Stimulated activated naive CD8-positive, alpha-beta T cell treated with anti-CD3 and anti-CD28 coated beads, Interleukin-15, amount 100 ng/mL, for 72 hours (primary cell): ENCODE data around the gene GPR17.

Source experiments
- ATAC-seq: fragments of 150-1000 bp; cut with Tn5 transposase; 2 replicates; pipeline ENCODE4 v1.10.0; 2021; ENCODE audit warnings: mild to moderate bottlenecking, moderate library complexity
- DNase-seq, 2 donors: peaks; one replicate each; pipeline ENCODE4 v3.0.0; 2021 to 2022
- H3K27ac Mint-ChIP-seq, 2 donors: one replicate each; pipeline ENCODE4 v1.8.0; 2022; ENCODE audit warnings: mild to moderate bottlenecking in 2 of 2, mixed read lengths in 2 of 2, moderate library complexity in 2 of 2
- H3K27me3 Mint-ChIP-seq: one replicate; pipeline ENCODE4 v1.8.0; 2022; ENCODE audit warnings: mixed read lengths
- H3K4me1 Mint-ChIP-seq: one replicate; pipeline ENCODE4 v1.8.0; 2022; ENCODE audit warnings: mild to moderate bottlenecking, mixed read lengths
- H3K4me3 Mint-ChIP-seq, 2 donors: one replicate each; pipeline ENCODE4 v1.8.0; 2022; ENCODE audit warnings: mild to moderate bottlenecking in 2 of 2, mixed read lengths in 2 of 2, moderate library complexity in 1 of 2
- H3K9me3 Mint-ChIP-seq, 2 donors: one replicate each; pipeline ENCODE4 v1.8.0; 2022; ENCODE audit warnings: mixed read lengths in 2 of 2

GPR17 gene

GRCh38 chr2:127661949-127662510, 16.1 kb downstream of the GPR17 start:
- no peak for ATAC-seq
- Mint-ChIP-seq H3K4me3 (no peak overlapping the region), H3K4me1 (peaks cover 7% of the 10 kb centered on the region), H3K27me3 (peaks cover 62% of the 10 kb centered on the region), H3K27ac (no peak overlapping the region), H3K9me3 (no peaks in the 10 kb centered on the region)
- no peak for DNase-seq

DNA sequence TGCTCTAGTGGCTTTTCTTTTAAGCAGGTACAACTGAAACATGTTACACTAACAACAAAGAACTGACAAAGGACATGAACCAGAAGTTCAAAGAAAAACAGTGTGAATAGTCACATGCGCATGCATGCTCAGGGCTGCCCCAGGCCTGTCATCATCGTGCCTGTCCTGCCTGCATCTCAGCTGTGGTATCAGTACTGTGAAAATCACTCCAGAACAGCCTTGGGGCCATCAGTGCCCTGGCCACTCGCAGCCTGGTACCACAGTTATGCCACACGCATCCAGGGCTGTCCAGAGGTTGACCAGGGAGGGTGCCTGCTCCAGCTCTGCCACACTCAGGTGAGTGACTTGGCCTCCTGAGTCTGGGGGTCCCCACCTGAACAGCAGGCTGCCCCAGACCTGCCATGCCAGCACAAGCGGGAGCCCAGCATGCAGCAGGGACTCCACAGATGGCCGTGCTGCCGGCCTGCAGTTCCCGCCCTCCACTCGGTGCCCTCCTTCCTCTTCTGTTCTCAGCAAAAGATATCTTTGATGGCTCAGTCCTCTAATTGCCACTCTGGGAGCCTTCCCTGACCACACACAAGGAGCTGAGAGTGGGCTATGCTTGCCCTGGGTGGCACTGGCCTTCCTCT, 17.1 kb downstream of the GPR17 start:
- Mint-ChIP-seq H3K4me1 (peaks cover 7% of the 10 kb centered on the region), H3K9me3 (no peaks in the 10 kb centered on the region), H3K4me3 (no peak overlapping the region), H3K27ac (no peak overlapping the region), H3K27me3 (peaks cover 72% of the 10 kb centered on the region)
- ATAC-seq (no peak), DNase-seq (no peak)

DNA sequence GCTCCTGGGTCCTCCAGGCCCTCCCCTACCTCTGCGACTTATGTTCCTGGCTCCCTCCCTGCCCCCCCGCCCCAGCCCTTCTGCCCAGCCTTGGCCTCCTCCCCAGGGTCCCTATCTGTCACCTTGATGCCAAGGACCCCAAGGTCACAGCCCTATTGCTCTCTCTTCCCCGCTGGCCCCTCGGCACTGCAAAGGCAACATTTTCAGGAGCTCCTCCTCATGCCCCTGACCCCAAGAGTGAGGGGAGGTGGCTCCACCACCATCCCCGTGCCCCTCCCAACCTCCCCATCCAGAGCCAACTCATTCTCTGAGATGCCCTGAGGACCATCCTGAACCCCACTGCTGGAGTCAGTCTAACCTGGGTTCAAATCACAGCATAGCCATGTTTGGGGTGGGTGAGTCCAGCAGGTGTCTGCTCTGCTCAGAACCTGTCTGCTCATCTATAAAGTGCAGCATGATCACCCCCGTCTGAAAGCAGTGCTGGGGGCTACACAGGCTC, 17.7 kb downstream of the GPR17 start:
- Mint-ChIP-seq H3K4me3 (no peak overlapping the region), H3K4me1 (peaks cover 7% of the 10 kb centered on the region), H3K27ac (peak overlapping the region in 1 of 2 donors; percentile 79), H3K9me3 (no peaks in the 10 kb centered on the region), H3K27me3 (peaks cover 72% of the 10 kb centered on the region)
- ATAC-seq (peak; percentile 29), DNase-seq (no peak)

DNA sequence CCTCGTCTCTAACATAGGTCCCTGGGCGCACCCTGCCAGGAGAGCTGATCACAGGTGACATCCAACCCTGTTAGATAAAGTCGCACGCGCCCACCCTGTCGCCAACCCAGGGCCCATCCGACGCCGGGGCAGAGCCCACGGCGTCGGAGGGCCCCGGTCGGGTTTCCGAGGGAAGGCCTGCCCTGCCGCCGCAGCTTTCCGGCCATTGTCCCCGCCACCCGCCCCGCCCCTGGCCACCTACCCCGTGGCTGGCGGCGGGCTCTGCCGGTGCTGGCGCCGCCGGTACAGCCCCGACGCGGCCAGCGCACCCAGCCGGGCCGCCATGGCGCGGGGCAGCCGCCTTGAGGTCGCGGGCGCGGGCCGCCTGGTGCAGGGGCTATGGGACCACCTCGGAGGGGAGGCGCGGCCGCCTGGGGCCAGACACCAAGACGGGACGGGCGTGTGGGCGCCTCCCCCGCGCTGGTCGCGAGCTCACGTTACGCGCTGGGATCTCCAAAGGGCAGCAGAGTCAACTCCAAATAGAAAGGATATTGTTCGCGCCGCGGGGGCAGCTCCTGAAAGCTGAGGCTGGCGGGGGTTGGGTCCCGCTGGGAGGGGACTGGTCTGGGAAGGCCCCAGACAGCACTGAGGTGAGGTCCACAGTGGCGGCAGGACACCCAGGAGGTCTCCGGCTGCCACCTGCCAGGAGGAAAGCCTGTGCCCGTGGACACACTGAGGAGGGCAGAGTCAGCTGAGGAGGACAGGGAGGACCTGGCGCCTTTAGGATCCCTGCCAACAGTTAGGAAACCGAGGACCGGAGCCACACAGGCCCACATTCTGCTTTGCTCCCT, 18.3 kb downstream of the GPR17 start:
- no peak overlapping the region for H3K4me3 Mint-ChIP-seq
- peaks cover 79% of the 10 kb centered on the region for H3K27me3 Mint-ChIP-seq
- H3K4me1 Mint-ChIP-seq: peaks cover 7% of the 10 kb centered on the region
- no peak for DNase-seq
- peak; percentile 33 for ATAC-seq
- H3K27ac Mint-ChIP-seq: no peak overlapping the region
- H3K9me3 Mint-ChIP-seq: no peaks in the 10 kb centered on the region

DNA sequence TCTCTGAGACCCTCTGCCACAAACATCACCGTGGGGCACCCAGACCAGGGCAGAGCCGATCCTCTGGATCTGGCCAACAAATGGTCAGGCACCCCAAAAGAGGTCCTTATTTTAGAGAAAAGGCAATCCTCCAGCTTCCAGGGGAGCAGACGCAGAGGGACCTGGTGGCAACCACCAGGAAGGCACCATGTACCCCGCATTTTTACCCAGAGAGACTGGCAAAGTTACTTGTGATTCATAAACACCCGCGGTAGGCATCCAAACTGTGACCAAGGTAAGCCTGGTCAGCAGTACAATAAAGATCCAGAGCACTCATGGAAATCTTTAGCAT, 18.9 kb downstream of the GPR17 start:
- DNase-seq (no peak), ATAC-seq (no peak)
- Mint-ChIP-seq H3K27me3 (peaks cover 80% of the 10 kb centered on the region), H3K4me1 (peaks cover 7% of the 10 kb centered on the region), H3K9me3 (no peaks in the 10 kb centered on the region), H3K27ac (no peak overlapping the region), H3K4me3 (no peak overlapping the region)

- H3K4me3 Mint-ChIP-seq: no peak overlapping the region
- peaks cover 7% of the 10 kb centered on the region for H3K4me1 Mint-ChIP-seq
- peaks cover 81% of the 10 kb centered on the region for H3K27me3 Mint-ChIP-seq
- H3K27ac Mint-ChIP-seq: no peak overlapping the region
- no peak for ATAC-seq
- H3K9me3 Mint-ChIP-seq: no peaks in the 10 kb centered on the region
- no peak for DNase-seq
Measured at GRCh38 chr2:127665267-127665893, 19.4 kb downstream of the GPR17 start.

DNA sequence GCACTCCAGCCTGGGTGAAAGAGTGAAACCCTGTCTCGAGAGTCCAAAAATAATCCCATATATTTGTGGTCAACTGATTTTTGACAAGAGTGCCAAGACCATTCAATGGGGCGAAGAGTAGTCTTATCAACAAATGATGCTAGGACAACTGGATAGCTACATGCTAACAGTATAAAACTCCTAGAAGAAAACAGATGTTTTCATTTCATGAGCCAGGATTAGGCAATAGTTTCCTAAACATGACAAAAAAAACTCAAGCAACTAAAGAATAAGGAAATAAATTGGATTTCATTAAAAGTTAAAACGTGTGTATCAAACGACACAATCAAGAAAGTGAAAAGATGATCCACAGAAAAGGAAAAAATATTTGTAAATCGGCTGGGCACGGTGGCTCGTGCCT, 23.1 kb downstream of the GPR17 start:
- Mint-ChIP-seq H3K4me3 (no peak overlapping the region), H3K4me1 (peaks cover under 1% of the 10 kb centered on the region), H3K27ac (no peak overlapping the region), H3K9me3 (no peaks in the 10 kb centered on the region), H3K27me3 (peaks cover 85% of the 10 kb centered on the region)
- no peak for ATAC-seq
- no peak for DNase-seq

DNA sequence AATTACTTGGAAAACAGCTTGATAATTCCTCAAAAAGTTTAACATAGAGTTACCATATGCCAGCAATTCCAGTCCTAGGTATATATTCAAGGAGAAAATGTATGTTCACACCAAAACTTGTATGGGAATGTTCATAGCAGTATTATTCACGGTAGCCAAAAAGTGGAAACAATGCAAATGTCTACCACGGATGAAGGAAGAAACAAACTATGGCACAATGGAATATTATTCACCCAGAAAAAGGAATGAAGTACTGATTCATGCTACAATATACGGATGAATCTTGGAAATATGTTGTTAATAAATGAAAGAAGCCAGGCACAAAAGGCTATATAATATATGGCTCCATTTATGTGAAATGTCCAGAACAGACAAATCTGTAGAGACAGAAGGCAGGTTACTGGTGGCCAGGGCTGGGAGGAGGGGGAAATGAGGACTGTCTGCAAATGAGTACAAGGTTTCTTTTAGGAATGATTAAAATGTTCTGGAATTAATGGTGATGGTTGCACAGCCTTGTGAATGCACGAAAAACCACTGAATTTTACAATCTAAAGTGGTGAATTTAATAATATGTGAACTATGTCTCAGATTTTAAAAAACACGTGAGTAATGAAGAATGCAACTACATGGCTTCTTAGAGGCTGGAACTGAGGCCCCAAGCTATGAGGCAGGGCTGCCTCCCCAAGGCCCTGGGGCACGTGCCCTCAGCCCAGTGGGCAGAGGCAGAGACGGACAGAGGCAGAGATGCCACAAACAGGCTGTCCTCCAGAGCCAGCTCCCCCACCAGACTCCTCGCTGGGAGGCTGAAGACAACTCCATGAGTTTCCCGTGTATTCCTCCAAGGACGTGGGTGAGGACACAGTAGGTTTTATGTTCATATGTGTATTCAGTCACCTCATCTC, 24.4 kb downstream of the GPR17 start:
- Mint-ChIP-seq H3K27me3 (peaks cover 80% of the 10 kb centered on the region), H3K27ac (no peak overlapping the region), H3K9me3 (no peaks in the 10 kb centered on the region), H3K4me3 (no peak overlapping the region), H3K4me1 (peaks cover 6% of the 10 kb centered on the region)
- DNase-seq (peak in 1 of 2 donors; percentile 5), ATAC-seq (no peak)

DNA sequence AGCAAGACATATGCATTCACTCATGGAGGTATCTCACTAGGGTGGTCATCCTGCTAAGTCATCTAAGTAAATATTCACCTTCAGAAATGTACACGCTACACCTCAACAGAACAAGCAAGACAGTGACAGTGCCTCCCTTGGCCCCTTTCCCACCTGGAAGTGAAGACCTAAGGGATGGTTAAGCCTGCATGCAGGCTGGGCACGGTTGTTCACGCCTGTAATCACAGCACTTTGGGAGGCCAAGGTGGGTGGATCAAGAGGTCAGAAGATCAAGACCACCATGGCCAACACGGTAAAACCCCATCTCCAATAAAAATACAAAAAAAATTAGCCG, 25.0 kb downstream of the GPR17 start:
- no peak overlapping the region for H3K27ac Mint-ChIP-seq
- ATAC-seq: no peak
- H3K27me3 Mint-ChIP-seq: peaks cover 79% of the 10 kb centered on the region
- no peaks in the 10 kb centered on the region for H3K9me3 Mint-ChIP-seq
- no peak for DNase-seq
- peaks cover 6% of the 10 kb centered on the region for H3K4me1 Mint-ChIP-seq
- no peak overlapping the region for H3K4me3 Mint-ChIP-seq

DNA sequence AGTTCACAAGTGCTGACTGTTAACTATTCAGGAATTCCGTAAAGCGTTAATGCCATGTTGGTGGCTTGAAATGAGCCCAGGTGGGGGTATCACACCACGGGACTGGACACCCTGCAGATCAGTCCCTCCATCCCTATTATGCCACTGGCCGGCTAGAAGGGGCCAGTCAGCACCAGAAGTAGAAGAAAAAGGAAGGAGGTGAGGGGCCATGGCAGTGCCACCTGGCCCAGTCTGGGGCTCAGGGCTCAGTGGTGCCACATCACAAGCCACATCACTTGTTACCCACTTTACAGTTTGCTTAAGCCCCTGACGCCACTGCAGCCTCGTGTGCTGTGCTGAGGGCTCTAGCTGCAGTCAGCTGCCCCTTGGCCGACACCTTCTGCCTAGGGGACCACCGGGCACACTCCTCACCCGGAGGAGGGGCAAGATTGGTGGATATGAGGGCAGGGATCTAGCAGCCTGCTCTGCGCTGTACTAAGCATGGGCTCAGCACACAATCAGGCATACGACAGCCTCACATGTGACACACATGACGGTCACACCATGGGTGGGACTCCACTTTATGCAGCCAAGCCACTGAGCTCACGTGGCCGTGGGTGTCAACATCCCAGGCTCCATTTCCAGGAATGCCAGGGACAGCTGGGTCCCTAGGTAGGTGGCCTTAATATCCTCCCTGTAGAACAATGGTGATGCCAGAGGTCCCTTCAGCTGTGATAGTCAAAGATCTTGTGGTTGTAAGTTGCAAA, 25.8 kb downstream of the GPR17 start:
- ATAC-seq (no peak), DNase-seq (peak in 1 of 2 donors; percentile 8)
- no peak overlapping the region for H3K27ac Mint-ChIP-seq
- no peaks in the 10 kb centered on the region for H3K9me3 Mint-ChIP-seq
- peaks cover 79% of the 10 kb centered on the region for H3K27me3 Mint-ChIP-seq
- H3K4me1 Mint-ChIP-seq: peaks cover 6% of the 10 kb centered on the region
- H3K4me3 Mint-ChIP-seq: no peak overlapping the region

- peaks cover 77% of the 10 kb centered on the region for H3K27me3 Mint-ChIP-seq
- no peak overlapping the region for H3K4me3 Mint-ChIP-seq
Measured at GRCh38 chr2:127672341-127673224, 26.6 kb downstream of the GPR17 start.

DNA sequence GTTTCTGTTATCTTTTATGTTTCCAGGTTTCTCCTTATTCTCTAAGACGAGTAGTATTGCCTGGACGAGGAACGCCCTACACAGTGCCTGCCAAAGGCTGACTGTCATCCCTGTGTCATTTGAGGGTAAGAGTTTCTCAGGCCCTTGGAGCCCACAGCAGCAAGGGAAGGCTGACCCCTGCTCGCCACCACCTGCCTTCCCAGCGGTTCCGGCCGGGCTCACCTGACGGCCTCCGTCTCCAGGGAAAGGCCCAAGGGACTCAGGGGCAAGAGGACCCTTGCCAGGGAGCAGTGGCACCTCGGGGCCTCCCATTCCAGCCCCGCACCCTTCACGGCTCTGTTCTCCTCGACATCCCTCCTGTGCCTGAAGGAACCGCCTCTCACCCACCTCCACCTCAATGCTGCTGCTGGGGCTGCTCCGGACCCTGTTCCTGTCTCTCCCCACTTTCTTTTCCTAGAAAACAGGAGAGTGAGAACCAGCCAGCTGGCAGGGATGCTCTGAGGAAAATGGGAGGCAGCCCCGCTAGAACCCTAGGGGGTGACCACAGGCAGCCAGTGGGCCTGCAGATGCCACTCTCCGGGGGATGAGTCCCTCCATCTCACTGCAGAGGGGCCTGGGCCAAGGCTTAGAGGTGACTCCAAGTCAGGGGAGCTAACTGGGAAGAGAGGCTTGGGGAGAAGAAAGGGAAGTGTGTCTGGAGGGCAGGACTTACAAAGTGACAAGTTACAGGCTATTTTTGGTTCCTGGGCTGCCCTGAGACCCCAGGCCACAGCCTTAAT, 27.5 kb downstream of the GPR17 start:
- Mint-ChIP-seq H3K9me3 (no peaks in the 10 kb centered on the region), H3K27me3 (peaks cover 82% of the 10 kb centered on the region), H3K4me1 (peaks cover 6% of the 10 kb centered on the region), H3K27ac (no peak overlapping the region), H3K4me3 (peak overlapping the region; percentile 36 to 78)
- DNase-seq (no peak), ATAC-seq (no peak)

More at GRCh38 chr2:127672341-127673224, 26.6 kb downstream of the GPR17 start:
- ATAC-seq (no peak), DNase-seq (peak in 1 of 2 donors; percentile 7)
- Mint-ChIP-seq H3K4me1 (peaks cover 6% of the 10 kb centered on the region), H3K9me3 (no peaks in the 10 kb centered on the region), H3K27ac (no peak overlapping the region)
